ENCODE measurements around the gene ACBD3.

The ACBD3 gene

GRCh38 chr1:226181996-226182714 is 4.4 kb downstream of the ACBD3 start:
- no peak for TF ChIP-seq TOX (CRISPR knock-in tag; IDR thresholded peaks at IDR 0.05; ENCODE audit: borderline replicate concordance)
- TF ChIP-seq TSHZ2 (CRISPR knock-in tag; IDR thresholded peaks at IDR 0.05) = no peak
- TF ChIP-seq PATZ1 (CRISPR knock-in tag; IDR thresholded peaks at IDR 0.05; ENCODE audit: borderline replicate concordance) = no peak
- no peak for TF ChIP-seq BACH2 (CRISPR knock-in tag; IDR thresholded peaks at IDR 0.05; ENCODE audit: borderline replicate concordance)
- TF ChIP-seq ESRRG (CRISPR knock-in tag; IDR thresholded peaks at IDR 0.05) = no peak
- TF ChIP-seq OSR1 (CRISPR knock-in tag; IDR thresholded peaks at IDR 0.05) = no peak
- TF ChIP-seq ARNTL (CRISPR knock-in tag; IDR thresholded peaks at IDR 0.05; ENCODE audit: borderline replicate concordance, low read depth) = no peak
- TF ChIP-seq PPARA (CRISPR knock-in tag; IDR thresholded peaks at IDR 0.05; ENCODE audit: borderline replicate concordance) = no peak
- no peak for TF ChIP-seq SNAI2 (CRISPR knock-in tag; IDR thresholded peaks at IDR 0.05)
- TF ChIP-seq ZFP30 (CRISPR knock-in tag; IDR thresholded peaks at IDR 0.05) = no peak
- TF ChIP-seq ZNF8 (CRISPR knock-in tag; IDR thresholded peaks at IDR 0.05) = no peak
- no peak for TF ChIP-seq ZC3H10 (CRISPR knock-in tag; IDR thresholded peaks at IDR 0.05)
- no peak for TF ChIP-seq GLIS3 (CRISPR knock-in tag; IDR thresholded peaks at IDR 0.05)
- no peak for TF ChIP-seq POU6F1 (CRISPR knock-in tag; IDR thresholded peaks at IDR 0.05; ENCODE audit: borderline replicate concordance, low read depth)
- TF ChIP-seq CSRNP3 (CRISPR knock-in tag; IDR thresholded peaks at IDR 0.05) = no peak
- peak; percentile 46; the same call in 2 of the 3 replicates for ATAC-seq

GRCh38 chr1:226176870-226177269 is 9.7 kb downstream of the ACBD3 start:
- ATAC-seq = no peak
- TF ChIP-seq CSDC2 (CRISPR knock-in tag; IDR thresholded peaks at IDR 0.05) (no peak), ZC3H10 (CRISPR knock-in tag; IDR thresholded peaks at IDR 0.05) (peak; percentile 15; the same call in 1 of the 2 replicates)

GRCh38 chr1:226172589-226172988 is 14.0 kb downstream of the ACBD3 start:
- ATAC-seq = no peak
- TF ChIP-seq RARB (CRISPR knock-in tag; IDR thresholded peaks at IDR 0.05) (no peak), ISL1 (CRISPR knock-in tag; IDR thresholded peaks at IDR 0.05) (no peak), ZNF8 (CRISPR knock-in tag; IDR thresholded peaks at IDR 0.05) (no peak), TSHZ2 (CRISPR knock-in tag; IDR thresholded peaks at IDR 0.05) (no peak), GLIS3 (CRISPR knock-in tag; IDR thresholded peaks at IDR 0.05) (no peak), ZNF70 (CRISPR knock-in tag; IDR thresholded peaks at IDR 0.05) (no peak), PATZ1 (CRISPR knock-in tag; IDR thresholded peaks at IDR 0.05; ENCODE audit: borderline replicate concordance) (no peak), OSR1 (CRISPR knock-in tag; IDR thresholded peaks at IDR 0.05) (no peak), PPARA (CRISPR knock-in tag; IDR thresholded peaks at IDR 0.05; ENCODE audit: borderline replicate concordance) (no peak), CSRNP3 (CRISPR knock-in tag; IDR thresholded peaks at IDR 0.05) (no peak), BACH2 (CRISPR knock-in tag; IDR thresholded peaks at IDR 0.05; ENCODE audit: borderline replicate concordance) (no peak), ZC3H10 (CRISPR knock-in tag; IDR thresholded peaks at IDR 0.05) (no peak), ZNF565 (CRISPR knock-in tag; conservative IDR thresholded peaks at IDR 0.05; ENCODE audit: low read depth) (no peak), ZFP3 (CRISPR knock-in tag; IDR thresholded peaks at IDR 0.05) (no peak)
